HG03108 (cell line): Measurements from ENCODE around the gene TBKBP1.

Source experiments
- ATAC-seq: cut with Tn5 transposase; IDR thresholded peaks from one replicate; pipeline ENCODE4 v1.9.1; 2021; ENCODE audit warnings: moderate library complexity; ENCODE audit not compliant: unreplicated experiment

Gene TBKBP1

GRCh38 chr17:47713980-47714700 lies 20.2 kb downstream of the TBKBP1 start:
- no peak for ATAC-seq

DNA sequence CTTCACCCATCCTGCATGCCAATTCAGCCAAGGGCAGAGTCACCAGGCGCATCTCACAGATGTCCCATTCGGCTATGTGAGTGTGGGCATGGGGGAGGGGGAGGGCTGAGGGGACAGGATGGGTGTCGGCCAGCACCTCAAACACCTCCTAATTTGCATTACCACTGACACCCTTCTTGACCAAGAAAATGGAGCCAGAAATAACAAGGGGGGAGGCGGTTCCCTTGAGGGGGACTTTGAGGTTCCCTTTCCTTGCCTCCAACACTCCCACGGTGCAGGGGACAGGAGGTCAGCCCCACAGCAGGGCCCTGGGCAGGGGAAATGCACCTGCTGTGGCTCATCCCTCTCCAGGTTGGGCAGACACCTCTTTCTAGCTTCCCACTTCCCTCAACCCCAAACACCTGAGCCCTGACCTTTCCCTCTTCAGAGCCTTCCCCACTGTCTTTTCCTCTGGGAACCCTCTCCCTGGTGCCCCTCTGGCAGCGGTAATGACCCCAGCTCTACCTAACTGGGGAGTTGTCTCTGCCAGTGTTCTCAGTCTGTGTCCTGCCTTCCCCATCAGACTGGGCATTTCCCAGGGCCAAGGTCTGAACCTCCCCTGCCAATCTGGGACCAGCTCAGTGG lies 20.9 kb downstream of the TBKBP1 start:
- no peak for ATAC-seq

DNA sequence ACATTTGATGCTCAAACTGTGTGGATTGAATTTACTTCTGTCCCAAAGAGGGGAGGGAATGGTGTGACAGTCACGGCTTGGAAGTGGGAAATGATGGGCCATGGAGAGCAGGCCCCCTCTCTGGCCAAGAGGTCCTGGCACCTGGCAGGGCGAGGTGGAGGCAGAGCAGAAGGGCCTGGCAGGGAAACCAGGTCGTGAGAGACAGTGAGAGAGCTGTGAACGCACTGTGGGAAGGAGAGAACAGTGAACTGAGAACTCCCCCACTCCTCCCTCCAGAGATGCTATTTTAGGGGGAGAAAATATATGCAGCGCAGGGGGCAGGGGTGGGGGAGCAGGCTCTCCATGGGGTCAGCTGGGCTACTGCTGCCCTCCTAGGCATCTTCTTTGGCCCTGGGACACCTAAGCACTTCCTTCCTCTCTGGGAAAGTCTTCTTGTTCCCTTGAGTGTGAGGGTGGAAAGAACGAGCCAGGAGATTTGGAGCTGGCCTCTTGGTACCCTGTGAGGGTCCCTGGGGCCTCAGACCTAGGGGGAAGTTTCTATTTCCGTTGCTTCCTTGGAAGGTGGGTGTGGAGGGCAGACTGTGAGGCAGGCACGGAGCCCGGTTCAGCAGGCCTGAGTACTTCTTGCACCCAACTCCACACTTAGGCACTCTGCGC lies 21.8 kb downstream of the TBKBP1 start:
- no peak for ATAC-seq

DNA sequence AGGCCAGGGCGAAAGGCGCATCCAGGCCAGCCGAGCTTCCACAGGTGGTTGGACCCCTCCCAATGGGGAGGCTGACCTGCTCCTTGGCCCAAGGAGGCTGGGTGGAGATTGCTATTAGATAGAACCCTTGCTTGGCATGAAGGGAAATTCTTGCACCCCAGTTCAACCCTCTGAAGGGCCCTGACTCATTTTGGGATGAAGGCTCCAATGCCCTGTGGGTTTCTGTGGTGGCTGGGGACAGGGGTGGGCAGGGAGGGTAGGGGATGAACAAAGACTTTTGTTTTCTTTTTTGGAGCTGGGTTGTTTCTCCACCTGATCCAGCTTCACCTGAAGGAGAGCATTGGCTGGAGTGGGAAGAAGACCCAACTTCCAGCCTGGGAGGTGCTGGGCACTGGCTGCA lies 22.4 kb downstream of the TBKBP1 start:
- no peak for ATAC-seq

DNA sequence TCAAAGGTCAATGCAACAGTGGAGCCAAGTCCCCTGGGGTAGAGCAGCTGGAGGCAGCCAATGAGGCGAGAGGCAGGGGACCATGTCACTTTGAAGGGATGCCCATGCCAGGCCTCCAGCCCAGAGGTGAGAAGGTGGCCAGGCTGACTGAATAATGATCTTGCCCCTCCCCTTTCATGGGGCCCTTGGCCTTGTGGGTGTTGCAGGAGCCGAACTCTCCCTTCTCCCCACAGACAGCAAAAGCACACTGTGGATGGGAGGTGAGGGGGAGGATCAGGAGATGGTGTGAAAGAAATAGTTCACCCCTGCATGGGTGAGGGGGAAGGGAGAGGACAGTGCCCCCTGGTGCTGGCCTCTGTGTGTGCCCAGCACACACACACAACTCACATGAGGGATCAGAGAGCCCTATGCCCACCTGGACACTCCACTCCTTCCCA lies 23.3 kb downstream of the TBKBP1 start:
- no peak for ATAC-seq

GRCh38 chr17:47717979-47718621 lies 24.1 kb downstream of the TBKBP1 start:
- ATAC-seq, result no peak

GRCh38 chr17:47718634-47719405 lies 24.9 kb downstream of the TBKBP1 start:
- ATAC-seq, result no peak

DNA sequence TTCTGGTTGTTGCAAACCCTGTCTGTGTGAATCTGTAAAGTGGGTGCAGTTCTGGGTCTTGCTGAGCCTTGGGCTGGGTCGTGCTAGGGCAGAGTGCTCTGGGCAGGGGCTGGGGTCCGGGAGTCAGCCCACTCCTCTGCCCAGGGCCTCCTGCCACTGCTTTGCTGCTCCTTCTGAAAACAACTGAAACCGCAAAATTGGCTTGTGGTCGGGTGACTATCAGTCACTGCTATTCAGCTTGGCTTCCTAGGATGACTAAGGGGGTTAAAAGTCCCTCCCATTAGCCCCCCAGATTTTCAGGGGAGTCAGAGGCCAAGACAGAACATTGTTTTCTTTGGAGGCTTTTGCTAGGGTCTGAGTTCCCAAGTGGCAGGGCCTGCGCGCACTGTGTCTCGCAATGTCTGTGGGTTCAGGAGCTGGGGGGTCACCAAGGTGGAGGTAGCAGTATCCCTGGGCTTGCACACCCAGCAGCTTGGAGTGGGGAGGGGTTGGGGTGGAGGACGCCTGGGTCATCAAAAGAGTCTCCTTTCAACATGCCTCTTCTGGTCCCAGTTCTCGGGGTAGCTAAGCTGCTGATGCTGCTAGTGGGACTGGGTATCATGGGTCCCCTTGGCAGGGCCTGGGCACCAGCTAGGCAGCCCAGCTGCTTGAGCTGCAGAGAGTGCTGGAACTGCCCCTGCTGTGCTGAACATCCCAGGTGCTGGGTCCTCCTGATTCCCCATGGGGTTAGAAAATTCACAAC lies 25.6 kb downstream of the TBKBP1 start:
- no peak for ATAC-seq

DNA sequence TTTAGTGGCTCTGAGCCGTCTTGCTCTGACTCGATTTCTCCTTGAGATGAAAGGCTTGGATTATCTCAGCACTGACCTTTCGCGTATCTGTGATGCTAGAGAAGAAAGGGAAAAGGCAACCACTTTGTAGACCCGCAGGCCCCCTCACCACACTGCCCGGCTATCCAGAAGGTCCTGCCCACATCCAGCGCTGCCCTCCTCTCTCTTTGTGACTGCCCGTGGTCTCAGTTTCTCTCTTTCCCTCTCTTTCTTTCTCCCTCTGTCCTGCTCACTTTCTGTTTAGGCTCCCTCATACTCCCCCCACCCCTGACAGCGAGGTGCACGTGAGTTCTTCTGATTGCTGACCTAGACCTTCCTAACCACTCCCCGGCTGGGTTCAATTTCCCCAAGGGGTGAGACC lies 26.2 kb downstream of the TBKBP1 start:
- no peak for ATAC-seq

DNA sequence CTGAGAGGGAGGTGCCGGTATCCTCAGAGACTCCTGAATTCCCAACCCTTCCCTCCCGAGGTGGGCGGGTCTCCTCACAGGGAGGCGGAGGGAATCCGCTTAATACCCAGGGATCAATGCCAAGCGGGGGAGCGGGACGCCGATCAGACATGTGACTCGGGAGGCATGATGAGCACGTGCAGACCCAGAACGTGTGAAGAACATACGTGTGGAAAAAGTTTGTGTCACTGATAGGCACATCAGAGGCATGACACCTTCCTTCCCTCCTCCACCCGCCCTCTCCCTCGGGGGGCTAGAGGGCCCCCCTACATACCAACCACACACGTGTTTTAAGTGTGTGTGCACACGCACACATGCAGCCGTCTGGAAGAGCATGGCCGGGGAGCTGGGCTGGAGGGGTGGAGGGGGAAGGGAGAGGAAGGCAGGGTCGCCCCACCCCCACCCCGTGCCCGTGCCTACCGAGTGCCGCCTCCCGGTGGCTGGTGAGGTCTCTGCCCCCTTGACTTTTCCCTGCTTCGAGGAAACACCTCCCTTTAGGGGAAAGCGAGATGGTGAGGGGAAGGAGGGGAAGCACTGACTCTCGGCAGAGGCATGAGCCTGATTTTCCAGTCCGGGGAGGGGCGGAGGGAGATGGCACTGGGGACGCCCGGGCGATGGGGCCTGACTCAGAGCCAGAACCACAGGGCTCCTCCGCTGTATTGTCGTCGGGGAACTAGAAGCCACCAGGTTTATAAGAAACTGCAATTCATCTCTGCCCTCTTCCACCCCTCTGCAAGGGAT lies 27.0 kb downstream of the TBKBP1 start:
- ATAC-seq, result peak; percentile 30

GRCh38 chr17:47721725-47722124 lies 27.8 kb downstream of the TBKBP1 start:
- no peak for ATAC-seq

- no peak for ATAC-seq
These were observed 30.7 kb downstream of the TBKBP1 start for GRCh38 chr17:47724705-47725104.

GRCh38 chr17:47725446-47726111 lies 31.6 kb downstream of the TBKBP1 start:
- no peak for ATAC-seq

- ATAC-seq, result no peak
These were observed 33.1 kb downstream of the TBKBP1 start for GRCh38 chr17:47726796-47727703.

DNA sequence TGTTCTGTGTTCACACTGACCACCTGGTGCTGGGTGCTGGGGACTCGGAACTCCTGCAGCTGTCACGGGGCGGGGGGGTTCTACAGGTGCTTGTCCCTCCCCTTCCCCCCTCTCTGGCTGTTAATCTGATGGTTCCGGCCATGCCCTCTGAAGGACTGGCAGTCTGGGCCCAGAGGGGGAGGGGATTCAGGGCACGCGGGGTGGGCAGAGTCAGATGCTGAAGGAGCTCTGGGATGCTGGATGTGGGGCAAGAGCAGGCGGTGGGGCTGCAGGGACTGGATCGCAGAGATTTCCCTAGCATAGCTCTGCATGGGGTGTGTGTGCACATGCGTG lies 33.7 kb downstream of the TBKBP1 start:
- ATAC-seq, result no peak

DNA sequence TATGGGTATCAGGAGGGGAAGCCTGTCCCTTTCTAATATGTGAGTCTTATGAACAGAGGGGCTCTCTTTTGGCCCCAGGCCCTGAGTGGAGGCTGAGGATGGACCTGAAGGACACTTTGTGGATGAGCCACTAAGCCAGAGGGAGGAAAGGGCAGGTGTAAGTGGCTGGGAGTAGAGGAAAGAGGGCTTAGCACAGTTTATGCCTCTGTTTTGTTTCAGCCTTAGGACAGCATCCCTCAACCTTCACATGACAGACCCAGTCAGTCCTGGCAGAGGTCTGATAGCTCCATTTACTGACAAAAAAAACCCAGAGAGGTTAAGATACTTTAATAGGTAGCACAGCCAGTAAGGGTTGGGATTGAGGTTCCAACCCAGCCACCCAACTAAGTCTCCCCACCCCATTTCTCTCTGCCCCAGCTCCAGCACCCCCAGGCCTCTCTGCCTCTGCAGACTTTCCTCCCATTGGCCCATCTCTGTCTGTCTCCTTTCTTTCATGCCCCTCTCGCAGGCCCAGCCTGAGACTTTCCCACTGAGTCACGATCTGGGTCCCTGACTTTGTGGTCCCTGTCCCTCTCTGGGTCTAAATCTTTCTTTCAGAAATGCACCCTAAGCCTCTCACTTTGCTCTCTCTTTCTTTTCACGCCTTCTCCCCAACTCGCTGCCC lies 34.4 kb downstream of the TBKBP1 start:
- ATAC-seq, result no peak

- no peak for ATAC-seq
These were observed 35.5 kb downstream of the TBKBP1 start for GRCh38 chr17:47729476-47729875.

DNA sequence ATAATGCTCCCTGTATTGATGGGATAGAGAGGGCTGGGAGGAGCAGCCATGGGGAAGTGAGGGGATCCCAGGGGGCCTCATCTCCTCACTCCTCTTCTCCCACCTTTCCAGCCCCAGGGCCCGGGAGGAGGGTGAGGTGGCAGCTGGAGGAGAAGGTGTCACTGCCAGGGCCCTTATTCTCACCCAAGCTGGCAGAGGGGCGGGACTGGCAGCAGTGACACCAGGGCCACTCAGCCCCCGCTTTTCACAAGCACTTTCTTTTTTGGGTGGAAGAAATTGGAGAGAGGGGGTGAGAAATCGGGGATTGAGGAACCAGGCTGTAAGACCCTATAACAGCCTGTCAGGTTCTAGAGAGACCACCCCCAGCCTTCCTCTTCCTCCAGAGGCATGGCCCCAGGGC lies 36.7 kb downstream of the TBKBP1 start:
- ATAC-seq, result no peak
